Esophagus muscularis mucosa (tissue), 4 donors: ENCODE results near the gene KCNQ1. TPM values are rescaled to one million over a fixed set of nuclear protein-coding genes. Genes with fewer than 3 reads are reported as not detected.

Experiments used
- DNase-seq: peaks from one replicate; pipeline ENCODE4 v3.0.0-alpha.2; 2017; ENCODE audit errors: extremely low spot score
- H3K27ac ChIP-seq, 4 donors: fragments of 200-600 bp; sonication (generic); replicated peaks in 1 of 4; 1 replicate in 3 of 4; 2 replicates in 1 of 4; pipeline ENCODE4 v1.5.1; 2016 to 2019; ENCODE audit warnings: mild to moderate bottlenecking in 1 of 4
- H3K27me3 ChIP-seq, 4 donors: fragments of 200-600 bp; sonication (generic); one replicate each; pipeline versions ENCODE4 v1.5.1 to v1.6.0; 2016 to 2019
- H3K36me3 ChIP-seq, 4 donors: fragments of 200-600 bp; sonication (generic); one replicate each; pipeline ENCODE4 v1.5.1; 2016 to 2019
- H3K4me1 ChIP-seq, 4 donors: fragments of 200-600 bp; sonication (generic); one replicate each; pipeline ENCODE4 v1.5.1; 2016 to 2019
- H3K4me3 ChIP-seq, 4 donors: fragments of 200-600 bp; sonication (generic); 1 replicate in 2 of 4; 2 replicates in 2 of 4; pipeline ENCODE4 v1.5.1; 2016 to 2019; ENCODE audit warnings: mild to moderate bottlenecking in 4 of 4, moderate library complexity in 1 of 4
- H3K9me3 ChIP-seq, 4 donors: fragments of 200-600 bp; sonication (generic); 1 replicate in 3 of 4; 2 replicates in 1 of 4; pipeline ENCODE4 v1.5.1; 2016 to 2019
- EP300 ChIP-seq: sonication (generic); formaldehyde crosslinking; IDR thresholded peaks from one replicate; pipeline ENCODE4 v1.6.1; 2017; ENCODE audit warnings: antibody characterized with exemption
- POLR2A ChIP-seq: fragments of 450-650 bp; IDR thresholded peaks from one replicate; pipeline ENCODE4 v1.6.1; 2017; ENCODE audit warnings: antibody characterized with exemption, moderate library complexity, mild to moderate bottlenecking, low read depth
- POLR2AphosphoS5 ChIP-seq, 2 donors: sonication (generic); formaldehyde crosslinking; IDR thresholded peaks; one replicate each; pipeline ENCODE4 v1.6.1; 2017; ENCODE audit warnings: antibody characterized with exemption in 2 of 2
- WGBS: methylation state at CpG from one replicate; pipeline ENCODE4 v1.1.5; 2018; 5-methylcytosine and 5-hydroxymethylcytosine counted together
- intact Hi-C: fragments of 100-400 bp; cut with DNase I; formaldehyde crosslinking; loops from one replicate; pipeline ENCODE4 v1.15.1; 2023
- total RNA-seq, 4 donors: library from RNA; depleted of rRNA; stranded (reverse); fragments of >200 nt; gene quantifications; one replicate each; pipeline versions ENCODE4 v1.1.0 to v1.2.1, GENCODE V29; 2016
- TF ChIP-seq, protein P1 (sequence below), 3 experiments: fragments of 200-600 bp in 2 of 3; fragments of 450-650 bp in 1 of 3; sonication (generic) in 2 of 3; IDR thresholded peaks; one replicate each; pipeline ENCODE4 v1.5.1; 2017 to 2019; ENCODE audit warnings: antibody characterized with exemption in 3 of 3, mild to moderate bottlenecking in 2 of 3, moderate library complexity in 1 of 3

Gene KCNQ1
- total RNA-seq, 4 donors from 2014 or later: 2.1 to 5.9 (median 4.3) TPM

DNA sequence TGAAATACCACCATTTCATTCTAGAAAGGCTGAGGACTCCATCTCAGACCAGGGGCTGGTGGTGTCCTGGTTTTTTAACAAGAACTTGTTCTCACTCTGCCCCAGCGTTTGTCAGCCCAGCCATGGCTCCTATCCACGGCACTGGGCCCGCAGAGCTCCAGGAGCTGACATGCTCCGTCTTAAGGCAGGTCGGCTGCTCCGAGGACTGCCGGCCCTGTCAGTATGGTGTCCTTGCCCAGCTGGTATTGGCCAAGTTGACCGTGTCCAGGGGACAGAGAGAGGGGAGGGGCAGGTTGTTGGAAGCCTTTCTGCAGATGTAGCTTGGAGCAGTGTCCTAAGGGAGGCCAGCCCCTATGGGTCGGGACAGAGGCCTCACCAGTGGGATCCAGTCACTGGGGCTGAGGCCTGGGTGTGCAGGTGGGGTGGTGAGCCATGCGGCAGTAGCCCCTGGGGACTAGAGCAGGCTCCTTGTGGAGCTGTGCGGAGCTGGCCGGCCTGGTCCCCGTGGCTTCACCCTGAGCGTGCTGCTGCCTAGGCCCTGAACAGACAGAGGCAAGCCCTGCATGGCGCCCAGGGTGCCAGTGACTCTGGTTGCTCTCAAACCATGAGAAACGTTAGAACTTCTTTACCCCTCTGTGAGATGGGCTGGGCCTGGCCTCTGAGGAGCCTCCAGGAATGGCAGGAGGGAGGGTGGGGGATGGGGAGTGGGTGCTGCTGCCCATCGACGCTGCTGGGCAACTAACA, 294.9 kb downstream of the KCNQ1 start:
- Histone ChIP-seq H3K27me3 (no peaks in the 10 kb centered on the region), H3K36me3 (no peaks in the 10 kb centered on the region), H3K27ac (no peak overlapping the region), H3K4me1 (peaks cover 0 to 20% (median 18%) of the 10 kb centered on the region in 4 donors), H3K9me3 (no peaks in the 10 kb centered on the region), H3K4me3 (no peak overlapping the region)
- intact Hi-C loops: no loop called here
- no peak for DNase-seq
- 100% methylated on average over 3 of the region's 18 CpGs for WGBS
- TF ChIP-seq, protein P1, sequence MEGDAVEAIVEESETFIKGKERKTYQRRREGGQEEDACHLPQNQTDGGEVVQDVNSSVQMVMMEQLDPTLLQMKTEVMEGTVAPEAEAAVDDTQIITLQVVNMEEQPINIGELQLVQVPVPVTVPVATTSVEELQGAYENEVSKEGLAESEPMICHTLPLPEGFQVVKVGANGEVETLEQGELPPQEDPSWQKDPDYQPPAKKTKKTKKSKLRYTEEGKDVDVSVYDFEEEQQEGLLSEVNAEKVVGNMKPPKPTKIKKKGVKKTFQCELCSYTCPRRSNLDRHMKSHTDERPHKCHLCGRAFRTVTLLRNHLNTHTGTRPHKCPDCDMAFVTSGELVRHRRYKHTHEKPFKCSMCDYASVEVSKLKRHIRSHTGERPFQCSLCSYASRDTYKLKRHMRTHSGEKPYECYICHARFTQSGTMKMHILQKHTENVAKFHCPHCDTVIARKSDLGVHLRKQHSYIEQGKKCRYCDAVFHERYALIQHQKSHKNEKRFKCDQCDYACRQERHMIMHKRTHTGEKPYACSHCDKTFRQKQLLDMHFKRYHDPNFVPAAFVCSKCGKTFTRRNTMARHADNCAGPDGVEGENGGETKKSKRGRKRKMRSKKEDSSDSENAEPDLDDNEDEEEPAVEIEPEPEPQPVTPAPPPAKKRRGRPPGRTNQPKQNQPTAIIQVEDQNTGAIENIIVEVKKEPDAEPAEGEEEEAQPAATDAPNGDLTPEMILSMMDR (IDR thresholded peaks at IDR 0.05): no peak
- TF ChIP-seq POLR2A: no peak

DNA sequence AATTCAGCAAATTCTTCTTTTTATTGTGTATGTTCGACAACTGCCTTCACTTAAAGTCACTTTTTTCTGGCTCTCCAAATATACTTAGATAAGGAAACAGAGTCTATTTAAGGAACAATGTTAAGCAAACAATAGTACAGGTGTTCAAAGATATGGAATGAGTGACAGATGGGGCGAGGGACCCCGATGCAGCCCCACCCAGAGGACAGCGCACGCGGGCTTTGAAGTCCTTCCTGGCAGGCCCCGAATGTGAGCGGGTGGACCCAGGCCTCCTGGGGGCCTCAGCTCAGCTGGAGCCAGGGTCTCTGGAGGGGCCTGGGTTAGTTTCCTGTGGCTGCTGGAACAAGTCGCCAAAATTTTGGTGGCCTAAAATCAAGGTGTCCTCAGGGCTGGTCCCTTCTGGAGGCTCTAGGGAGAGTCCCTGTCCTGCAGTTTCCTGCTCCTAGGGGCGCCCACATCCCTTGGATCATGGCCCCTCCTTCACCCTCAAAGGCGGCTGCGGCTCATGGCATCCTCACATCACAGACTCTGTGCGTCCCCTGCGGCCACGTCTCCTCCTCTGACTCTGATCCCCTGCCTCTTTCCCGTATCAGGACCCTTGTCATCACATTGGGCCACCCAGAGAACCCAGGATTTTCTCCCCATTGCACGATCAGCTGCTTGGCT, 295.6 kb downstream of the KCNQ1 start:
- Histone ChIP-seq H3K27me3 (no peaks in the 10 kb centered on the region), H3K27ac (no peak overlapping the region), H3K4me3 (no peak overlapping the region), H3K36me3 (no peaks in the 10 kb centered on the region), H3K9me3 (no peaks in the 10 kb centered on the region), H3K4me1 (peaks cover 0 to 20% (median 18%) of the 10 kb centered on the region in 4 donors)
- intact Hi-C loops: no loop called here
- DNase-seq: no peak
- TF ChIP-seq EP300: no peak
- TF ChIP-seq, protein P1 (IDR thresholded peaks at IDR 0.05): no peak
- TF ChIP-seq POLR2AphosphoS5 (IDR thresholded peaks at IDR 0.05): no peak
- no peak for TF ChIP-seq POLR2A
- WGBS: 90% methylated on average over 17 of the region's 17 CpGs

DNA sequence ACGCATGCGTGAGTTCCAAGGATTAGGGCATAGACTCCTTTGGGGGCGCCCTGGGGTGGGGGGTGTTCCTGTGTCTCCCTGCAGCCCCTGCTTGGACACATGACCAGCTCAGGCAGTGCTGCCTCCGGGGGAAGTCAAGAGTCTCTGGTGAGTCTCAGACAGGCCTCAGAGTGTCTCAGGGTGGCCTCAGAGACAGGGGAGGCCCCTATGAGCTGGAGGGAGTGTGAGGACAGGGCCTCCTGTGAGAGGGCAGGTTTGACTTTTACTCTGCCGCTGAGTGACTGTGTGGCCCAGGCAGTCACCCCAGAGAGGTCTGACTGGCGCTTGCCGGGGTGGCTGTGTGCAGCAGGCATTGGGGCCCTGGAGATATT, 296.2 kb downstream of the KCNQ1 start:
- WGBS: 94% methylated on average over 3 of the region's 7 CpGs
- H3K27ac ChIP-seq: peak overlapping the region in 2 of 4 donors; percentile 55 to 57

DNA sequence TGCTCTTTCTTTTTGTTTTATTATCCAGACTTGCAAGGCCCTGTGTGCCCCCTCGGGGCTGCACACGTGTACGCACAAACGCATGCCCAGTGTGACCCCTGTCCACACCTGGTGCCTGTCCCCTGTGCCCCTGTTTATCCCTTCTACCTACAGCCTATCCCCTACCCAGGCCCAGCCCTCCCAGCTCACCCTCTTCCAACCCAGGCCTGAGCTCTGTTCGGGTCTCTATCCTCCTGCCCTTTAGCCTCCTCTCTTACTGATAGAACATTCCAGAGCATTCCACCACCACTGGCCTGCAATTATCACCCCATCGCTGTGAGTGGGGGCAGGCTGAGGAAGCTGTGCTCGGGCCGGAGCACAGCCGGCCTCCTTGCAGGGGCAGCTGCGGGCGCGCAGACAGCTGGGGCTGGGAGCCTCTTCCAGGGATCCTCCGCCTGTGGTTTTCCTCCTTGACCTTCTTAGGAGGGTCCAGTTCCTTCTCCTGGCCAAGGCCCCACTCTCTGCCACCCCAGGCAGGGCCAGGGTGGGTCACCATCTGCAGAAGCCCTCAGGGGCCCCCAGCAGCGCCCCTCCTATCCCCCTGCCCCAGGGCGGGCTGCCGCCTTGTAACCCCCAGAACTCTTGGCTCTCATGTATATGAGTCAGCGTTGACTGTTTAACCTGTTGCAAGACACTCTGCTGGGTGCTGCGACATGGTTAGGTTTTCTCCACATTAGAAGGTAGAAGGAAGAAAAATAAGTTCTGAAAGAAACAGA, 296.7 kb downstream of the KCNQ1 start:
- Histone ChIP-seq H3K9me3 (no peaks in the 10 kb centered on the region), H3K27me3 (no peaks in the 10 kb centered on the region), H3K4me1 (peaks cover 0 to 20% (median 18%) of the 10 kb centered on the region in 4 donors), H3K27ac (peak overlapping the region in 2 of 4 donors; percentile 55 to 57), H3K4me3 (peak overlapping the region in 1 of 4 donors; percentile 12), H3K36me3 (no peaks in the 10 kb centered on the region)
- intact Hi-C loops: no loop called here
- TF ChIP-seq POLR2A (no peak), EP300 (no peak), POLR2AphosphoS5 (IDR thresholded peaks at IDR 0.05) (no peak)
- TF ChIP-seq, protein P1 (IDR thresholded peaks at IDR 0.05): no peak
- WGBS: 53% methylated on average over 18 of the region's 18 CpGs
- DNase-seq: no peak

More for the DNA sequence above, 296.2 kb downstream of the KCNQ1 start:
- Histone ChIP-seq H3K27me3 (no peaks in the 10 kb centered on the region), H3K4me3 (no peak overlapping the region), H3K4me1 (peaks cover 0 to 20% (median 18%) of the 10 kb centered on the region in 4 donors), H3K36me3 (no peaks in the 10 kb centered on the region), H3K9me3 (no peaks in the 10 kb centered on the region)
- DNase-seq: no peak
- TF ChIP-seq POLR2AphosphoS5 (IDR thresholded peaks at IDR 0.05): no peak
- no peak for TF ChIP-seq EP300
- no peak for TF ChIP-seq POLR2A
- TF ChIP-seq, protein P1 (IDR thresholded peaks at IDR 0.05): no peak
- intact Hi-C loops: no loop called here
